Measurements from ENCODE around the gene TRHDE.
A peak's percentile ranks its signal among the peaks of the same experiment; 100 is the strongest.

Gene TRHDE

GRCh38 chr12:72288911-72289310, 16.7 kb downstream of the TRHDE start:
- no peak overlapping the region for H3K4me3 ChIP-seq (ENCODE audit: control insufficient read depth, low read depth, low read length)
- no peak for DNase-seq (ENCODE audit: low read depth)
- TF ChIP-seq, protein P1, sequence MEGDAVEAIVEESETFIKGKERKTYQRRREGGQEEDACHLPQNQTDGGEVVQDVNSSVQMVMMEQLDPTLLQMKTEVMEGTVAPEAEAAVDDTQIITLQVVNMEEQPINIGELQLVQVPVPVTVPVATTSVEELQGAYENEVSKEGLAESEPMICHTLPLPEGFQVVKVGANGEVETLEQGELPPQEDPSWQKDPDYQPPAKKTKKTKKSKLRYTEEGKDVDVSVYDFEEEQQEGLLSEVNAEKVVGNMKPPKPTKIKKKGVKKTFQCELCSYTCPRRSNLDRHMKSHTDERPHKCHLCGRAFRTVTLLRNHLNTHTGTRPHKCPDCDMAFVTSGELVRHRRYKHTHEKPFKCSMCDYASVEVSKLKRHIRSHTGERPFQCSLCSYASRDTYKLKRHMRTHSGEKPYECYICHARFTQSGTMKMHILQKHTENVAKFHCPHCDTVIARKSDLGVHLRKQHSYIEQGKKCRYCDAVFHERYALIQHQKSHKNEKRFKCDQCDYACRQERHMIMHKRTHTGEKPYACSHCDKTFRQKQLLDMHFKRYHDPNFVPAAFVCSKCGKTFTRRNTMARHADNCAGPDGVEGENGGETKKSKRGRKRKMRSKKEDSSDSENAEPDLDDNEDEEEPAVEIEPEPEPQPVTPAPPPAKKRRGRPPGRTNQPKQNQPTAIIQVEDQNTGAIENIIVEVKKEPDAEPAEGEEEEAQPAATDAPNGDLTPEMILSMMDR (conservative IDR thresholded peaks at IDR 0.05; ENCODE audit: control insufficient read depth, insufficient read depth, low read depth, low read length), result no peak

GRCh38 chr12:72289633-72290032, 17.5 kb downstream of the TRHDE start:
- no peak overlapping the region for H3K4me3 ChIP-seq (ENCODE audit: control insufficient read depth, low read depth, low read length)
- TF ChIP-seq, protein P1 (conservative IDR thresholded peaks at IDR 0.05; ENCODE audit: control insufficient read depth, insufficient read depth, low read depth, low read length), result no peak
- DNase-seq (ENCODE audit: low read depth), result peak; percentile 10

GRCh38 chr12:72291175-72291574, 19.0 kb downstream of the TRHDE start:
- TF ChIP-seq, protein P1 (conservative IDR thresholded peaks at IDR 0.05; ENCODE audit: control insufficient read depth, insufficient read depth, low read depth, low read length), result no peak
- H3K4me3 ChIP-seq (ENCODE audit: control insufficient read depth, low read depth, low read length), result no peak overlapping the region

DNA sequence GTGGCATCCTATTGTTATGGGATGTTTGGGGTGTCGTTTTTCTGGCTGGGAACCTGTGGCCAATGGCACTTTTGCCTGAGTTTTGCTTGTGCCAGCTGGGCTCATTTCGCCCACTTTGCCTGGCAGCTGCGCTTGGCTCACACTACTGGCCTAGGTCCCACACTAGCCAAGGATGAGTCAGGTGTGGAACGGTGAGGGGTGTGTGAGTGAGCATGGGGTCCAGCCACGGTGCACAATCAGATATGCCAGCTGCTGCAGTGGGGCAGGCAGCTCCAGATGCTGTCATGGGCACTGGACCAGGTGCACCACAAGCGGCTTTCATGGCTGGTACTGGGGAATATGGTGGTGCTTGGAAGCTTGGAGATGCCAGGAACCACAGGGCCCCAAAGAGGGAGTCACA, 21.5 kb downstream of the TRHDE start:
- H3K4me3 ChIP-seq (ENCODE audit: control insufficient read depth, low read depth, low read length), result no peak overlapping the region

More at GRCh38 chr12:72291175-72291574, 19.0 kb downstream of the TRHDE start:
- DNase-seq (ENCODE audit: low read depth), result no peak

GRCh38 chr12:72295101-72295500, 22.9 kb downstream of the TRHDE start:
- no peak overlapping the region for H3K4me3 ChIP-seq (ENCODE audit: control insufficient read depth, low read depth, low read length)
- no peak for DNase-seq (ENCODE audit: low read depth)
- TF ChIP-seq, protein P1 (conservative IDR thresholded peaks at IDR 0.05; ENCODE audit: control insufficient read depth, insufficient read depth, low read depth, low read length), result no peak

More for the DNA sequence above, 21.5 kb downstream of the TRHDE start:
- TF ChIP-seq, protein P1 (conservative IDR thresholded peaks at IDR 0.05; ENCODE audit: control insufficient read depth, insufficient read depth, low read depth, low read length), result no peak
- no peak for DNase-seq (ENCODE audit: low read depth)

DNA sequence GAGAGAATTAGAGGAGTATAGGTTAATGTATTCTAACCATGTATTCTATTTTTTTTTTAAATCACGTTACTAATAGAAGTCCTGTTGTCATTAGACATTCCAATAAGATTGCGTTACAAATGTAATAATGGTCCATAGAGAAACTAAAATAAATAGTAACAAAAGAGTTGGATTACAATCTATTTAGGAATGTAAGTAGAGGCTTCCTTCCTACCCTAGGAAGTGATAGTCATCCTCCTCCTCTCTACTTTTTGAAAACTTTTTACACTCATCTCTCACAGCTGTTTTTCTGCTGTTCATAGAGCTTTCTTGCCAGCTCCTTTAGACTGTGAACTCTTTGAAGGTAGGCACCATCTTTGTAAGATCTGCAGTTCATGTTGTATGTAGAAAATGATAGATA, 23.6 kb downstream of the TRHDE start:
- TF ChIP-seq, protein P1 (conservative IDR thresholded peaks at IDR 0.05; ENCODE audit: control insufficient read depth, insufficient read depth, low read depth, low read length), result no peak
- DNase-seq (ENCODE audit: low read depth), result peak; percentile 44
- H3K4me3 ChIP-seq (ENCODE audit: control insufficient read depth, low read depth, low read length), result no peak overlapping the region

- peak; percentile 65 for DNase-seq (ENCODE audit: low read depth)
- TF ChIP-seq, protein P1 (conservative IDR thresholded peaks at IDR 0.05; ENCODE audit: control insufficient read depth, insufficient read depth, low read depth, low read length), result no peak
- H3K4me3 ChIP-seq (ENCODE audit: control insufficient read depth, low read depth, low read length), result no peak overlapping the region
Measured at GRCh38 chr12:72296389-72296788, 24.2 kb downstream of the TRHDE start.

All from fibroblast of mammary gland (primary cell).